A549 (cell line): ENCODE data around the gene CMIP. TPM values are rescaled to one million over a fixed set of nuclear protein-coding genes. Genes with fewer than 3 reads are reported as not detected.

Experiments used
- ATAC-seq, 2 experiments: fragments of 200-7000 bp in 1 of 2; fragments of >200 bp in 1 of 2; cut with Nextera tagmentation in 1 of 2; cut with Tn5 transposase in 1 of 2; 3 replicates each; pipeline versions ENCODE4 v1.8.0 to v1.9.1; 2018 to 2020; ENCODE audit warnings: mild to moderate bottlenecking in 1 of 2, moderate library complexity in 1 of 2
- CTCF ChIA-PET: fragments of 300-600 bp; sonication (Branson Sonifier 250); formaldehyde crosslinking; extraction: SDS; loops from one replicate; lab custom pipeline; 2021; ENCODE audit warnings: antibody characterized with exemption, inconsistent platforms; lab: Yijun Ruan, JAX
- POLR2A ChIA-PET: fragments of 350-600 bp; formaldehyde crosslinking; extraction: SDS; loops from one replicate; lab custom pipeline; 2021; ENCODE audit warnings: antibody characterized with exemption, inconsistent platforms; lab: Yijun Ruan, JAX
- DNase-seq, 2 experiments: peaks; one replicate each; pipeline versions ENCODE4 v3.0.0 to v3.0.0-alpha.2; 2011 to 2016; ENCODE audit warnings: low read depth in 1 of 2, low spot score in 1 of 2
- FAIRE-seq: peaks from 2 replicates; lab custom pipeline; 2011; peaks lifted over from hg19 to GRCh38; lab: Jason Lieb, UNC
- H3K27ac ChIP-seq, 2 experiments: fragments of >200 bp; sonication (Bioruptor Twin); formaldehyde crosslinking; 3 replicates each; pipeline ENCODE4 v1.5.1; 2016 to 2017
- H3K4me1 ChIP-seq: fragments of >200 bp; sonication (Bioruptor Twin); formaldehyde crosslinking; 3 replicates; pipeline ENCODE4 v1.6.1; 2016
- H3K4me2 ChIP-seq: fragments of >200 bp; sonication (Bioruptor Twin); formaldehyde crosslinking; 3 replicates; pipeline ENCODE4 v1.6.1; 2016
- H3K4me3 ChIP-seq: fragments of >200 bp; sonication (Bioruptor Twin); formaldehyde crosslinking; 3 replicates; pipeline ENCODE4 v1.5.1; 2016
- H3K9me3 ChIP-seq: fragments of >200 bp; sonication (Bioruptor Twin); formaldehyde crosslinking; 3 replicates; pipeline ENCODE4 v1.6.1; 2016
- BHLHE40 ChIP-seq: IDR thresholded peaks from 2 replicates; pipeline ENCODE4 v1.6.1; 2012; ENCODE audit warnings: low read depth, low read length, inconsistent platforms
- CBX8 ChIP-seq: fragments of 200-600 bp; sonication (generic); IDR thresholded peaks from 2 replicates; pipeline ENCODE4 v1.6.1; 2016
- CHD2 ChIP-seq: fragments of 150-350 bp; IDR thresholded peaks from 2 replicates; pipeline ENCODE4 v1.6.1; 2014; ENCODE audit warnings: low read length; ENCODE audit not compliant: partially characterized antibody
- CTCF ChIP-seq: fragments of >200 bp; sonication (Bioruptor Twin); formaldehyde crosslinking; IDR thresholded peaks from 3 replicates; pipeline ENCODE4 v1.5.1; 2016
- EHMT2 ChIP-seq: fragments of 200-600 bp; sonication (generic); IDR thresholded peaks from 2 replicates; pipeline ENCODE4 v1.6.1; 2016; ENCODE audit warnings: antibody characterized with exemption, low read depth, mild to moderate bottlenecking, moderate library complexity
- EP300 ChIP-seq, 2 experiments: fragments of >200 bp; sonication (Bioruptor Twin); formaldehyde crosslinking; IDR thresholded peaks; 2 replicates in 1 of 2; 3 replicates in 1 of 2; pipeline ENCODE4 v1.6.1; 2016 to 2017
- ESRRA ChIP-seq: fragments of 150-350 bp; IDR thresholded peaks from 2 replicates; pipeline ENCODE4 v1.6.1; 2014; ENCODE audit warnings: mild to moderate bottlenecking, low read length, borderline replicate concordance
- FOSB ChIP-seq: fragments of 250-450 bp; sonication (Bioruptor Pico); IDR thresholded peaks from 2 replicates; pipeline ENCODE4 v1.5.0; 2020; ENCODE audit warnings: mild to moderate bottlenecking, moderate library complexity
- FOXS1 ChIP-seq: fragments of 250-450 bp; sonication (Bioruptor Pico); IDR thresholded peaks from 2 replicates; pipeline ENCODE4 v1.5.0; 2020; ENCODE audit warnings: mild to moderate bottlenecking, moderate library complexity
- GATA3 ChIP-seq: IDR thresholded peaks from 2 replicates; pipeline ENCODE4 v1.6.1; 2012; ENCODE audit warnings: borderline replicate concordance
- HOXA7 ChIP-seq: fragments of 250-450 bp; sonication (Bioruptor Pico); IDR thresholded peaks from 2 replicates; pipeline ENCODE4 v1.5.0; 2020; ENCODE audit warnings: mild to moderate bottlenecking, moderate library complexity
- HOXB5 ChIP-seq: fragments of 250-450 bp; sonication (Bioruptor Pico); IDR thresholded peaks from 2 replicates; pipeline ENCODE4 v1.5.0; 2020; ENCODE audit warnings: mild to moderate bottlenecking, moderate library complexity
- KDM1A ChIP-seq: fragments of 200-600 bp; sonication (generic); IDR thresholded peaks from 2 replicates; pipeline ENCODE4 v1.6.1; 2016; ENCODE audit warnings: low read depth, mild to moderate bottlenecking
- MAZ ChIP-seq: fragments of 150-350 bp; IDR thresholded peaks from 2 replicates; pipeline ENCODE4 v1.6.1; 2014; ENCODE audit warnings: antibody characterized with exemption, low read depth, low read length, borderline replicate concordance
- MYC ChIP-seq: IDR thresholded peaks from 2 replicates; pipeline ENCODE4 v1.6.1; 2012; ENCODE audit warnings: mild to moderate bottlenecking, inconsistent platforms, low read length, improper control_type of control experiment, borderline replicate concordance
- PHF8 ChIP-seq: fragments of 200-600 bp; sonication (generic); IDR thresholded peaks from 2 replicates; pipeline ENCODE4 v1.6.1; 2016; ENCODE audit warnings: low read depth, mild to moderate bottlenecking, antibody characterized with exemption, moderate library complexity, borderline replicate concordance
- POLR2AphosphoS2 ChIP-seq: conservative IDR thresholded peaks from 2 replicates; pipeline ENCODE4 v1.6.1; 2012; ENCODE audit warnings: low read length, improper control_type of control experiment, inconsistent platforms
- RAD21 ChIP-seq, 2 experiments: fragments of >200 bp in 1 of 2; sonication (Bioruptor Twin) in 1 of 2; formaldehyde crosslinking in 1 of 2; IDR thresholded peaks in 1 of 2; conservative IDR thresholded peaks in 1 of 2; 2 replicates in 1 of 2; 3 replicates in 1 of 2; pipeline ENCODE4 v1.6.1; 2012 to 2018; ENCODE audit warnings: inconsistent platforms in 1 of 2
- RFX5 ChIP-seq: fragments of 450-650 bp; IDR thresholded peaks from 2 replicates; pipeline ENCODE4 v1.7.1; 2014; ENCODE audit warnings: antibody characterized with exemption, mild to moderate bottlenecking, moderate library complexity
- SMC3 ChIP-seq: fragments of >200 bp; sonication (Bioruptor Twin); formaldehyde crosslinking; IDR thresholded peaks from 3 replicates; pipeline ENCODE4 v1.6.1; 2018; ENCODE audit warnings: inconsistent platforms
- SREBF2 ChIP-seq: fragments of 450-650 bp; IDR thresholded peaks from 2 replicates; pipeline ENCODE4 v1.6.1; 2014; ENCODE audit warnings: mild to moderate bottlenecking, moderate library complexity
- TFCP2L1 ChIP-seq: fragments of 250-450 bp; sonication (Bioruptor Pico); IDR thresholded peaks from 2 replicates; pipeline ENCODE4 v1.5.0; 2021; ENCODE audit warnings: mild to moderate bottlenecking
- ZC3H11A ChIP-seq: fragments of 450-650 bp; IDR thresholded peaks from 2 replicates; pipeline ENCODE4 v1.6.1; 2014; ENCODE audit warnings: antibody characterized with exemption, mild to moderate bottlenecking
- ZNF302 ChIP-seq: fragments of 250-450 bp; sonication (Bioruptor Pico); IDR thresholded peaks from 2 replicates; pipeline ENCODE4 v1.9.0; 2021; ENCODE audit warnings: inconsistent platforms, mild to moderate bottlenecking, moderate library complexity
- ZSCAN20 ChIP-seq: fragments of 250-450 bp; sonication (Bioruptor Pico); IDR thresholded peaks from 2 replicates; pipeline ENCODE4 v1.8.0; 2022; ENCODE audit warnings: mild to moderate bottlenecking, moderate library complexity
- WGBS: methylation state at CpG from one replicate; pipeline ENCODE4 v1.1.6; 2017; ENCODE audit errors: missing lambda C conversion rate; 5-methylcytosine and 5-hydroxymethylcytosine counted together
- polyA plus RNA-seq, 4 experiments: library from polyadenylated mRNA; depleted of rRNA in 3 of 4; stranded (reverse); fragments of >200 nt; fragmentation: RNase III in 1 of 4; extraction: RNeasy Plus Mini Kit Qiagen cat#74134 plus additional on column Dnase treatment in 1 of 4; gene quantifications; 2 replicates in 3 of 4; 3 replicates in 1 of 4; pipeline ENCODE4 v1.2.3, GENCODE V29; 2011 to 2017
- TF ChIP-seq, protein P1 (sequence below): IDR thresholded peaks from 2 replicates; pipeline ENCODE4 v1.6.1; 2012
- TF ChIP-seq, protein P2 (sequence below): fragments of 150-350 bp; IDR thresholded peaks from 2 replicates; pipeline ENCODE4 v1.6.1; 2014; ENCODE audit warnings: low read depth, mild to moderate bottlenecking, low read length
- TF ChIP-seq, protein P3 (sequence below): fragments of 200-600 bp; sonication (generic); IDR thresholded peaks from 2 replicates; pipeline ENCODE4 v1.6.1; 2016; ENCODE audit warnings: antibody characterized with exemption, mild to moderate bottlenecking, moderate library complexity
- TF ChIP-seq, protein P4 (sequence below): fragments of >200 bp; sonication (Bioruptor Twin); formaldehyde crosslinking; IDR thresholded peaks from 3 replicates; pipeline ENCODE4 v1.6.1; 2016
- TF ChIP-seq, protein P5 (sequence below): IDR thresholded peaks from 2 replicates; pipeline ENCODE4 v1.6.1; 2012; ENCODE audit warnings: low read depth, borderline replicate concordance

Gene CMIP
- polyA plus RNA-seq, 2 of the 4 experiments (the other 2 are of a cell fraction), result 21.6 to 125 TPM

DNA sequence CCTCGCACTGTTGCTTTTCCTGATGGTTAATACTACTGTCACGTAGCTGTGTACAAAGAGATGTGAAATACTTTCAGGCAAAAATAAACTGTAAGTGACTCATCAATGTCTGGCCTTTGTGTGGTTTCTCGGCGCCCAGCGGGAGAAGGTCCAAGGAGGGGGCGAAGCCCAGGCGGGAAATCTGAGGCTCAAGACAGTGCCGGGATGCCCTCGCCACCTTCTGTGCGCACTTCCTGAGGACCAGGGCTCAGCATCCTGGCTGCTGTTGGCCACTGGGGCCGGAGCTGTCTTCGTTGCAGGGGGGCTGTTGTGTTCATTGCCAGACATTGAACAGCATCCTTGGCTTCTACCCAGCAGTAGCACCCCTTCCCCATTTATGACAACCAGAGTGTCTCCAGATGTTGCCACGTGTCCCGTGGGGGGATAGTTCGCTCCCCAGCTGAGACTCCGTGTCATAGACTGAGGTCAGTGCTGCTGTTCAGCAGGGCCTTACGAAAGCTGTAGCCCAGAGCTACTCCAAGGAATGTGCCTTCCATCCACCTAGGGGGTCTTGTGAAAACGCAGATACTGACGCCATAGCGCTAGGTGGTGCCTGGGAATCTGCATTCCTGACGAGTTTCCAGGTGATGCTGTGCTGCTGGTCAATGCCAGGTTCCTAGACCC is 267.2 kb downstream of the CMIP start:
- WGBS, result 11% methylated on average over 21 of the region's 21 CpGs
- TF ChIP-seq POLR2AphosphoS2 (no peak), ZSCAN20 (CRISPR knock-in tag) (no peak), RAD21 (conservative IDR thresholded peaks at IDR 0.05 in 1 of 2, IDR thresholded peaks at IDR 0.05 in 1 of 2) (peak; percentile 4 to 28; a peak in 3 of 5 replicates), BHLHE40 (no peak), RFX5 (no peak), SREBF2 (no peak), CTCF (no peak), CBX8 (no peak), ESRRA (no peak), MYC (0 out of 2 replicates have a peak, but pooled peaks have one; percentile 20), TFCP2L1 (peak; percentile 66; the same call in 1 of the 2 replicates), MAZ (0 out of 2 replicates have a peak, but pooled peaks have one; percentile 46), EP300 (IDR thresholded peaks at IDR 0.05) (peak; percentile 98 to 100), KDM1A (0 out of 2 replicates have a peak, but pooled peaks have one; percentile 42), EHMT2 (no peak), HOXA7 (CRISPR knock-in tag) (peak; percentile 94), ZC3H11A (no peak), FOSB (CRISPR knock-in tag) (peak; percentile 71; the same call in 1 of the 2 replicates), SMC3 (no peak; the same call in none of the 3 replicates), GATA3 (peak; percentile 98), PHF8 (no peak), ZNF302 (CRISPR knock-in tag) (no peak; the same call in 1 of the 2 replicates), CHD2 (no peak), FOXS1 (CRISPR knock-in tag) (peak; percentile 54; the same call in 1 of the 2 replicates), HOXB5 (peak; percentile 95)
- TF ChIP-seq, protein P1, sequence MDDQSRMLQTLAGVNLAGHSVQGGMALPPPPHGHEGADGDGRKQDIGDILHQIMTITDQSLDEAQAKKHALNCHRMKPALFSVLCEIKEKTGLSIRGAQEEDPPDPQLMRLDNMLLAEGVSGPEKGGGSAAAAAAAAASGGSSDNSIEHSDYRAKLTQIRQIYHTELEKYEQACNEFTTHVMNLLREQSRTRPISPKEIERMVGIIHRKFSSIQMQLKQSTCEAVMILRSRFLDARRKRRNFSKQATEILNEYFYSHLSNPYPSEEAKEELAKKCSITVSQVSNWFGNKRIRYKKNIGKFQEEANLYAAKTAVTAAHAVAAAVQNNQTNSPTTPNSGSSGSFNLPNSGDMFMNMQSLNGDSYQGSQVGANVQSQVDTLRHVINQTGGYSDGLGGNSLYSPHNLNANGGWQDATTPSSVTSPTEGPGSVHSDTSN, result peak; percentile 52
- TF ChIP-seq, protein P2, sequence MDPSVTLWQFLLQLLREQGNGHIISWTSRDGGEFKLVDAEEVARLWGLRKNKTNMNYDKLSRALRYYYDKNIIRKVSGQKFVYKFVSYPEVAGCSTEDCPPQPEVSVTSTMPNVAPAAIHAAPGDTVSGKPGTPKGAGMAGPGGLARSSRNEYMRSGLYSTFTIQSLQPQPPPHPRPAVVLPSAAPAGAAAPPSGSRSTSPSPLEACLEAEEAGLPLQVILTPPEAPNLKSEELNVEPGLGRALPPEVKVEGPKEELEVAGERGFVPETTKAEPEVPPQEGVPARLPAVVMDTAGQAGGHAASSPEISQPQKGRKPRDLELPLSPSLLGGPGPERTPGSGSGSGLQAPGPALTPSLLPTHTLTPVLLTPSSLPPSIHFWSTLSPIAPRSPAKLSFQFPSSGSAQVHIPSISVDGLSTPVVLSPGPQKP, result no peak
- TF ChIP-seq, protein P3, sequence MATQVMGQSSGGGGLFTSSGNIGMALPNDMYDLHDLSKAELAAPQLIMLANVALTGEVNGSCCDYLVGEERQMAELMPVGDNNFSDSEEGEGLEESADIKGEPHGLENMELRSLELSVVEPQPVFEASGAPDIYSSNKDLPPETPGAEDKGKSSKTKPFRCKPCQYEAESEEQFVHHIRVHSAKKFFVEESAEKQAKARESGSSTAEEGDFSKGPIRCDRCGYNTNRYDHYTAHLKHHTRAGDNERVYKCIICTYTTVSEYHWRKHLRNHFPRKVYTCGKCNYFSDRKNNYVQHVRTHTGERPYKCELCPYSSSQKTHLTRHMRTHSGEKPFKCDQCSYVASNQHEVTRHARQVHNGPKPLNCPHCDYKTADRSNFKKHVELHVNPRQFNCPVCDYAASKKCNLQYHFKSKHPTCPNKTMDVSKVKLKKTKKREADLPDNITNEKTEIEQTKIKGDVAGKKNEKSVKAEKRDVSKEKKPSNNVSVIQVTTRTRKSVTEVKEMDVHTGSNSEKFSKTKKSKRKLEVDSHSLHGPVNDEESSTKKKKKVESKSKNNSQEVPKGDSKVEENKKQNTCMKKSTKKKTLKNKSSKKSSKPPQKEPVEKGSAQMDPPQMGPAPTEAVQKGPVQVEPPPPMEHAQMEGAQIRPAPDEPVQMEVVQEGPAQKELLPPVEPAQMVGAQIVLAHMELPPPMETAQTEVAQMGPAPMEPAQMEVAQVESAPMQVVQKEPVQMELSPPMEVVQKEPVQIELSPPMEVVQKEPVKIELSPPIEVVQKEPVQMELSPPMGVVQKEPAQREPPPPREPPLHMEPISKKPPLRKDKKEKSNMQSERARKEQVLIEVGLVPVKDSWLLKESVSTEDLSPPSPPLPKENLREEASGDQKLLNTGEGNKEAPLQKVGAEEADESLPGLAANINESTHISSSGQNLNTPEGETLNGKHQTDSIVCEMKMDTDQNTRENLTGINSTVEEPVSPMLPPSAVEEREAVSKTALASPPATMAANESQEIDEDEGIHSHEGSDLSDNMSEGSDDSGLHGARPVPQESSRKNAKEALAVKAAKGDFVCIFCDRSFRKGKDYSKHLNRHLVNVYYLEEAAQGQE, result no peak
- TF ChIP-seq, protein P4, sequence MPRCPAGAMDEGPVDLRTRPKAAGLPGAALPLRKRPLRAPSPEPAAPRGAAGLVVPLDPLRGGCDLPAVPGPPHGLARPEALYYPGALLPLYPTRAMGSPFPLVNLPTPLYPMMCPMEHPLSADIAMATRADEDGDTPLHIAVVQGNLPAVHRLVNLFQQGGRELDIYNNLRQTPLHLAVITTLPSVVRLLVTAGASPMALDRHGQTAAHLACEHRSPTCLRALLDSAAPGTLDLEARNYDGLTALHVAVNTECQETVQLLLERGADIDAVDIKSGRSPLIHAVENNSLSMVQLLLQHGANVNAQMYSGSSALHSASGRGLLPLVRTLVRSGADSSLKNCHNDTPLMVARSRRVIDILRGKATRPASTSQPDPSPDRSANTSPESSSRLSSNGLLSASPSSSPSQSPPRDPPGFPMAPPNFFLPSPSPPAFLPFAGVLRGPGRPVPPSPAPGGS, result peak; percentile 82; the same call in 1 of the 3 replicates
- TF ChIP-seq, protein P5, sequence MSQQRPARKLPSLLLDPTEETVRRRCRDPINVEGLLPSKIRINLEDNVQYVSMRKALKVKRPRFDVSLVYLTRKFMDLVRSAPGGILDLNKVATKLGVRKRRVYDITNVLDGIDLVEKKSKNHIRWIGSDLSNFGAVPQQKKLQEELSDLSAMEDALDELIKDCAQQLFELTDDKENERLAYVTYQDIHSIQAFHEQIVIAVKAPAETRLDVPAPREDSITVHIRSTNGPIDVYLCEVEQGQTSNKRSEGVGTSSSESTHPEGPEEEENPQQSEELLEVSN, result peak; percentile 95

More for the DNA sequence above, 267.2 kb downstream of the CMIP start:
- peak; percentile 77 to 82 for ATAC-seq
- DNase-seq, result peak; percentile 92 to 97
- peak; percentile 39 for FAIRE-seq
- Histone ChIP-seq H3K27ac (peak overlapping the region; percentile 94 to 97), H3K4me1 (peaks cover 71% of the 10 kb centered on the region), H3K4me3 (no peak overlapping the region), H3K4me2 (peak overlapping the region; percentile 70), H3K9me3 (no peaks in the 10 kb centered on the region)
- ChIA-PET CTCF (interaction anchor here (0.7 to 5.2 kb wide), 8 partner anchors 8 to 345 kb away, joined by 3 to 42 read pairs (median 5); no protein-coding TSS in a partner anchor), POLR2A (interaction anchor here (0.7 to 1.4 kb wide), 3 partner anchors 10 to 306 kb away, joined by 3 to 4 read pairs (median 3); no protein-coding TSS in a partner anchor)
